T1000 (cell line): Measurements from ENCODE around the gene OPA3.

Experiments
- DNase-seq: peaks from one replicate; lab custom pipeline; 2025; ENCODE audit warnings: mixed read lengths; lab: John Stamatoyannopoulos, UW

The OPA3 gene

DNA sequence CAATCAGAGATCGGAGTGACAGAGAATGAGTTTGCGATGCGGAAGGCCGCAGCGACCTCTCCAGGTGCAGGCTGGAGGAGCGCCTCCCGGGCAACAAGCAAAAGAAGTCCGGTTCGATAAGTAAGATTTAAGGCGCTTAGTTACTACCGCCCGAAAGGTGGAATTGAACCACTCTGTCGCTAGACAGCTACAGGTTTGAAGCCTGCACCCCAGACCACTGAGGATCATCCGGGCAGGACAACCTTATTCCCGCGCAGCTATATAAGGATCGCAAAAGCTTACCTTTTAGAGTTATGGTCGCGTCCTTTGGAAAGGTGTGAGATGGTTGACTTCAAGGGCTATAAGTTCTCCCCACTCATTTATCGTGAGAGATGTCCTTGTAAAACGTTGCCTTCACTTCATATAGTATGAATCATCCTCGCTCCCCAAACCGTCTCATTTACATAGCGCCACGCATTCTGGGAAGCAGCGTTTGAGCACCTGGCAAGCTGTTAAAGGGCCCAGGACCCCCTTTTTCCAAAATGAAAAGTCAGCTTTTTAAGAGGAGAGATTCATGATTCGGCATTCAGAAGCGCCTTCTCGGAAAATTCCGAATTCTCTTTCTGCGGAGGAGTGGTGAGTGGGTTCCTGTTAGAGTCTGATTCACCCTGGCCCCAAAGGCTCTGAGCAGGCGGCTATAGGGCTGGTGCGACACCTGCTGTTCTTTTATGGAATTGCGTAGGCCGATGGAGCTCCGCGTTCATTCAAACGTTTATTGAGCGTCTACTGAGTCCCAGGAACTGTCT is 106.0 kb downstream of the OPA3 start:
- peak; percentile 84 for DNase-seq

DNA sequence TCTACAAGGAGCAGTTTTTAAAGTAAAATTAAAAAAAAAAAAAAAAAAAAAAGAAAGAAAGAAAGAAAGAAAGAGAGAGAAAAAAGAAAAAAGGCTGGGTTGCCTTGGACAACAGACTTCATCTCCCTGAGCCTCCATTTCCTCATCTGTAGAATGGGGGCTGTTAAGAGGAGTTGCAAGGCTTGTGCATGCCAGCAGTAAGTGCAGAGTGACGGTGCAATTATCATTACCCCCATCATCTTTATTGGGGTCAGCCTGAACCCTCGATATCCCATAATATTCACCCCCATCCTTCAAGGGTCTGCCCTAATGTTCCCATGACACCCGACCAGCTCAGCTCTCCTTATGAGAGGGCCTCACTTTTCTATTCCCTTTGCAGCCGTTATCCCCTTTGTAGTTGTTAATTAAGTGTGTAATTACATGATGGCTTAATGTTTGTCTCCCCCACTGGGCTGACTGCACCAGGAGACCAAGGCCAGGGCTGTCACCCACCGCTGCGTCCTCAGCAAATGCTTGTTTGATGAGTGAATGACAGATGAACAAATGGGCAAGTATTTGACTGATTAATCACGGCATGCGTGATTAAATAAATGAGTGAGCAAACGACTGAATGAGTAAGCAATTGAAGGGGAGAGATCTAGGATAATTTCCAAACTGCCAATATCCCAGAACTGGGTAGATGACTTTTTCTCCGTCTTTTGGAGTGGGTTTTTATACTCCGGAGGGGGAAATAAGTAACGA is 106.7 kb downstream of the OPA3 start:
- DNase-seq: peak; percentile 70
